GM12873 (cell line): ENCODE measurements around the gene TRIM44.

Source experiments
- TF ChIP-seq, protein P1 (sequence below): IDR thresholded peaks from 2 replicates; pipeline ENCODE4 v1.5.1; 2012; ENCODE audit warnings: low read depth, mild to moderate bottlenecking, moderate library complexity, low read length, control low read depth; ENCODE audit not compliant: insufficient read depth; ENCODE audit errors: missing control alignments

TRIM44 gene

DNA sequence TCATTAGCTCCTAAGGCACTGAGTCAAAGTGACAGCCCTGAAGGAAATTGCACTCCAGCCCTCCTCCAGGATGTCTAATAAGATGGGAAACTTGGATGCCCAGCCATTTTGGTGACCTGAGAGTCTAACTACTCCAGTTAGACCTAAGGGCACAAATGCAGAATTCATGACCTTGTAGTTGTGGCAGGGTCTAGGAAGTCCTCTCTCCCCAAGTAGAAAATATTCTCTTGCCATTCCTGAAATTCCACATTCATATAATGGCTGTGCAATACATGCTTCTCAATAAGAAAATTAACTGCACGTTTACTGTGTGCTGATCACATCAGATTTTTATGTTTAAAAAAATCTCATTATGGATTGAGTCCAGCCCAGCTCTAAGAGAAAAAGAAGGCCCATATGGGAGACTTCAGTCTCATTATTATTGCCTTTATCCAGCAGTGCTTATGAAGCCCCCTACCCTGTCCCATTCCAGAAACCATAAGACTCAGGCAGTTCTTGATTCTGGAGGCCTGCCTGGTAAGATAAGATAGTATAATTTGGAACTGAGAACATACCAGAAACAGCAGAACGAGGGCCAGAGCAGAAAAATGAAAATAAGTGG is 147.6 kb downstream of the TRIM44 start:
- TF ChIP-seq, protein P1, sequence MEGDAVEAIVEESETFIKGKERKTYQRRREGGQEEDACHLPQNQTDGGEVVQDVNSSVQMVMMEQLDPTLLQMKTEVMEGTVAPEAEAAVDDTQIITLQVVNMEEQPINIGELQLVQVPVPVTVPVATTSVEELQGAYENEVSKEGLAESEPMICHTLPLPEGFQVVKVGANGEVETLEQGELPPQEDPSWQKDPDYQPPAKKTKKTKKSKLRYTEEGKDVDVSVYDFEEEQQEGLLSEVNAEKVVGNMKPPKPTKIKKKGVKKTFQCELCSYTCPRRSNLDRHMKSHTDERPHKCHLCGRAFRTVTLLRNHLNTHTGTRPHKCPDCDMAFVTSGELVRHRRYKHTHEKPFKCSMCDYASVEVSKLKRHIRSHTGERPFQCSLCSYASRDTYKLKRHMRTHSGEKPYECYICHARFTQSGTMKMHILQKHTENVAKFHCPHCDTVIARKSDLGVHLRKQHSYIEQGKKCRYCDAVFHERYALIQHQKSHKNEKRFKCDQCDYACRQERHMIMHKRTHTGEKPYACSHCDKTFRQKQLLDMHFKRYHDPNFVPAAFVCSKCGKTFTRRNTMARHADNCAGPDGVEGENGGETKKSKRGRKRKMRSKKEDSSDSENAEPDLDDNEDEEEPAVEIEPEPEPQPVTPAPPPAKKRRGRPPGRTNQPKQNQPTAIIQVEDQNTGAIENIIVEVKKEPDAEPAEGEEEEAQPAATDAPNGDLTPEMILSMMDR = no peak

DNA sequence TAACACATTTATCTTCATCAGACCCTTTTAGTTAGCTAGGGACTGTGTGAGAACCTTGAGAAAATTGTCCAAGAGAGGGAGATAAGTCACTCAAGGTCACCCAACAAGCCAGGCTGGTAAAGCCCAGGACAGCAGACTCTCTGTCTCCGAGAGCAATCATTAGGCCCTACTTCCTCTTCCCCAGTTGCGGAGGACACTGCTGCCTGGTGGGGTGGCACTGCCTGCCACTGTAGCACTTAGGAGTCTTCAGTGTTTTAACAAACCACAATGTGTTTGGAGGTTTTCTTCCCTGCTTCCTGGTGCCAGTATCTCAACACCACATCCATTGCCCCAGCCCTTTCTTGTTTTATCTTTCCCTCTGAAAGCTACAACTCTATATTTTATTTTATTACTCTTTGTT is 149.2 kb downstream of the TRIM44 start:
- TF ChIP-seq, protein P1 = no peak

DNA sequence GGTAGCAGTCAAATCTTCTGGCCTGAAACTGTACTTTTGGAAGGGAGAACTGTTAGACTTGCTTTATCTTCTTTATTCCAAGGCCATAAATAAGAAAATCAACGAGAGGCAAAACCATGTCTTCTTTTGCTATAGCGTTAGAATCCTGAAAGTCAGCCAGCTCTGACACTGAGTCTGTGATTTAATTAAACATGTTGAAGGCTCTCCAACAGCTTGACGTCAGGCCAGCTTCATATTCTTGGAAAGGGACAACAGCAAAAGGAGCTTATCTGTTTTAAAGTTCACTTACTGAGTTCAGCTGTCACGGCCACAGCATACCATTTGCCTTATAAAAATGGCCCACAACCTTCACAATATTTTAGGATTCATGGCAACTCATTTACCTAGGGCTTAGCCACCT is 150.3 kb downstream of the TRIM44 start:
- TF ChIP-seq, protein P1 = no peak

DNA sequence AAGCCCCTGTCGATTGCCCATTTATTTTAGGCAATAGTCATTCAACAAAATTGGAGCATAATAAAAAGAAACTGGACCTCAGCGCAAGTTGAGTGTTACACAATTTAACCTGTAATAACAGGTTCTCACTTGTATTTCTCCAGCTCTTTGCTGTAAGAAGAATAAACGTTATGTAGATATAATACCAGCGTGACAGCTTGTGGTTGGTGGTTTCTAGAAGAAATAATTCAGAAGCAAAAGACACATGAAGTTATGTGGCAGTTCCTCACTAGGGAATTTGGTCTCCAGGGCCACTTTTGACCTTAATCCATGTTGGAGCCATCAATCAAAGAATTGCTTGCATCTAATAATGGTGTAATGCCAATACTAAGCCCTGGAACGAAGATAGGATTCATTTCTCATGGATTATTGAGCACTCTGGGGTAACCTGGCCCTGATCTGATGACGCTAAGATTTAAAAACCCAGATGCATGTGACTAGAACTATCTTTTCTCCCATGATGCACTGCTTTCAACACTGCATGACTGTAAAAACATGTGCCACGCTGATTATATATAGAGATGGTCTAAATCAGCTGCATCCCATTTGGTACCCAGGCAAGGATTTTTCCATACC is 151.6 kb downstream of the TRIM44 start:
- TF ChIP-seq, protein P1 = no peak

DNA sequence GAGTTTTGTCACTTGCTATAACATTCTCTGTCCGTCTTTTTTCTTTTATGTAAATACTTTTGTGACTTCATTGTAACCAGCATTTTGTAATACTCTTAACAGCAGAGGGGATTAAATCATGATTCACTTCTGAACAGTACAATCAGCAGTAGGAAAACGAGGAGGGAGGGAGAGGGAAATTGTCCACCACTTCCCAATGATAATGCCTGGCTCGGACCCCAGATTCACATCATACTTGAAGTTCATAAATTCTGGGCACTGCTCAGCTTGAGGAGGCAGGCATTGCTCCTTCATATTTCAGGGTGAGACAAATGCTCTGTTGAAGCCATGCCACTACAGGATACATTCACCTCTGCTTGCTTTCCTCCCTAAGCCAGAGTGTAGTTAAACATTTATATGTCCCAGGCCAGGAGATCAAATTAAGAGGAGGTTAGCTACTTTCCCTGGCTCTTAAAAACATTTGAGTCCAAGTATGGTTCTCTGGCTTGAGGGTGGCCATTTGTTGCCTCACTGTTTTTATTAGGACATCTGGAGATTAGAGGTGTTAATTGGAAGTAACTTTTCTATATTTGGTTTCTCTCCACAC is 152.2 kb downstream of the TRIM44 start:
- TF ChIP-seq, protein P1 = no peak

DNA sequence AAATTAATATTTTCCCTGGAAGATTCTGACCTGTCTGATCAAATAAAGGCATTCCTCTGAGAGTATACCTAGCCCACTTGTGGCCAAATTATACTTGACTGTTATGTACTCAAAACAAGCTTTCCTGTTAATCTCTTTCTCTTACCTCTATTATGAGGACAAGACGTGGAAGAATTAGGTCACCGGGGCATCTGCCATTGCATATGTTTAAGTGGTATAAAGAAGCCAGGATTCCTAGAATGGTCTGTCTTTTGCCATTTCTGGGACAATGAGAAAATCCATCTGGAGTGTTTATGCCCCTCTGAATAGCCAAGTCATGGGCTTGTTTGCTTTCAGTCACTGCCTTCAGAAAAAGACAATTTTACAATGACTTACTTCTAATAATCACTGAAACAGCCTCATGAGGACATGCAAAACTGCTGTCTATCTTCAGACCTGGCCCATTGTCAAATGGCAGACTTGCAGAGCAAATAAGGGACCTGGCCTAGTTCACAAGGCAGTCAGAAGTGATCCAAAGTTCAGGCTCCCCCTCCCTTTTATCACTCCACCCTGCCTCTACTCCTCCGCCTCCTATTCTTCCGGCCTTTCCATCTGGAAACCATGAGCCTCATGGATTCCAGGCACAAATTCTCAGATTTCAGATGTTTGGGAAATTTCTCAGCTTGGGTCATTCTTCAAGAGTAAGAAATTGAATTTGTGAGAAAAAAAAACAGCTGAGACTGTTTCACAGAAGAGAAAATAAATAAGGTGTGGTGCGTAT is 153.2 kb downstream of the TRIM44 start:
- TF ChIP-seq, protein P1 = no peak

DNA sequence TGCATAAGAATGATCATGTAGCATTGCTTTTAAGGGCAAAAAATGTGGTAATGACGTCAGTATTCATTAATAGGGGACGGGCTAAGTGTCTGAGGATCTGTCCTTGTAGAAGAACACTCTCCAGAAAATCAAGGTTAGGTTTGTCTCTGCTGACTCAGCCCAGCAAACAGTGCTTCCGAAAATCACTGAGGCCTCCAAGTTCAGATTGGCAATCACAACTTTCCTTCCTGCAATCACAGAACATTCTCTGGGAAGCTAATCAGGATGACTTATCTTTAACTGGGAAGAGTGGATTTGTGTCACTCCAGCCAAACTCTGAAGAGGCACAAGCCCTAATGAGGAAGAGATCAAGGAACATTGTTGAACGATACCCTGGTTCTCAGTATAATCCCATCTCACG is 158.0 kb downstream of the TRIM44 start:
- TF ChIP-seq, protein P1 = no peak
